Stomach (tissue), 9 donors: ENCODE results near the gene DMC1. TPM values are rescaled to one million over a fixed set of nuclear protein-coding genes. Genes with fewer than 3 reads are reported as not detected.

Source experiments
- DNase-seq, 2 donors: peaks; one replicate each; pipeline versions ENCODE4 v3.0.0 to v3.0.0-alpha.2; 2013 to 2019
- H3K27ac ChIP-seq, 5 donors: fragments of 200-600 bp in 4 of 5; sonication (generic) in 4 of 5; one replicate each; pipeline ENCODE4 v1.5.1; 2013 to 2019; ENCODE audit warnings: mild to moderate bottlenecking in 1 of 5, moderate library complexity in 1 of 5
- H3K27me3 ChIP-seq, 3 donors: fragments of 200-600 bp; sonication (generic); one replicate each; pipeline ENCODE4 v1.5.1; 2017 to 2019; ENCODE audit warnings: mixed run types in 1 of 3
- H3K36me3 ChIP-seq, 4 donors: fragments of 200-600 bp; sonication (generic); 1 replicate in 3 of 4; 2 replicates in 1 of 4; pipeline ENCODE4 v1.5.1; 2016 to 2019
- H3K4me1 ChIP-seq, 4 donors: fragments of 200-600 bp; sonication (generic); one replicate each; pipeline ENCODE4 v1.5.1; 2016 to 2019
- H3K4me3 ChIP-seq, 4 donors: fragments of 200-600 bp; sonication (generic) in 3 of 4; one replicate each; pipeline ENCODE4 v1.5.1; 2016 to 2019; ENCODE audit warnings: mild to moderate bottlenecking in 1 of 4
- H3K9me3 ChIP-seq, 4 donors: fragments of 200-600 bp; sonication (generic); one replicate each; pipeline ENCODE4 v1.5.1; 2016 to 2019
- EP300 ChIP-seq: sonication (generic); formaldehyde crosslinking; IDR thresholded peaks from one replicate; pipeline ENCODE4 v1.6.1; 2017; ENCODE audit warnings: antibody characterized with exemption
- POLR2A ChIP-seq, 4 donors: fragments of 450-650 bp; IDR thresholded peaks; one replicate each; pipeline ENCODE4 v1.6.1; 2016; ENCODE audit warnings: antibody characterized with exemption in 4 of 4, control low read depth in 2 of 4, mild to moderate bottlenecking in 1 of 4, moderate library complexity in 1 of 4
- POLR2AphosphoS5 ChIP-seq, 3 donors: sonication (generic); formaldehyde crosslinking; IDR thresholded peaks; one replicate each; pipeline ENCODE4 v1.6.1; 2016; ENCODE audit warnings: antibody characterized with exemption in 3 of 3
- WGBS, 5 donors: extraction: QIAGEN DNeasy Blood & Tissue Kit in 3 of 5; methylation state at CpG; one replicate each; pipeline versions ENCODE4 v1.1.5 to v1.1.7; 2013 to 2018; 5-methylcytosine and 5-hydroxymethylcytosine counted together
- intact Hi-C: fragments of 100-400 bp; cut with DNase I; formaldehyde crosslinking; loops from one replicate; pipeline ENCODE4 v1.15.1; 2023; ENCODE audit warnings: low total_unique reads
- polyA plus RNA-seq, 3 donors: library from polyadenylated mRNA; stranded (reverse); fragments of 200-250 nt; gene quantifications; one replicate each; pipeline ENCODE4 v1.2.3, GENCODE V29; 2013
- total RNA-seq, 5 donors: library from RNA; depleted of rRNA; stranded (reverse); fragments of >200 nt; gene quantifications; one replicate each; pipeline versions ENCODE4 v1.1.0 to v1.2.3, GENCODE V29; 2014 to 2016
- TF ChIP-seq, protein P1 (sequence below), 7 experiments: fragments of 450-650 bp in 4 of 7; fragments of 200-600 bp in 3 of 7; sonication (generic) in 3 of 7; IDR thresholded peaks; one replicate each; pipeline ENCODE4 v1.5.1; 2016 to 2019; ENCODE audit warnings: antibody characterized with exemption in 7 of 7, control low read depth in 2 of 7, mild to moderate bottlenecking in 1 of 7
- donor health status: healthy with polysubstance abuse.
- donor health status: Bipolar disorder and iron deficiency.
- donor health status: healthy.

DMC1 gene
- total and polyA plus RNA-seq, 8 donors = 0.37 to 10.1 (median 0.45) TPM; not detected in 4

DNA sequence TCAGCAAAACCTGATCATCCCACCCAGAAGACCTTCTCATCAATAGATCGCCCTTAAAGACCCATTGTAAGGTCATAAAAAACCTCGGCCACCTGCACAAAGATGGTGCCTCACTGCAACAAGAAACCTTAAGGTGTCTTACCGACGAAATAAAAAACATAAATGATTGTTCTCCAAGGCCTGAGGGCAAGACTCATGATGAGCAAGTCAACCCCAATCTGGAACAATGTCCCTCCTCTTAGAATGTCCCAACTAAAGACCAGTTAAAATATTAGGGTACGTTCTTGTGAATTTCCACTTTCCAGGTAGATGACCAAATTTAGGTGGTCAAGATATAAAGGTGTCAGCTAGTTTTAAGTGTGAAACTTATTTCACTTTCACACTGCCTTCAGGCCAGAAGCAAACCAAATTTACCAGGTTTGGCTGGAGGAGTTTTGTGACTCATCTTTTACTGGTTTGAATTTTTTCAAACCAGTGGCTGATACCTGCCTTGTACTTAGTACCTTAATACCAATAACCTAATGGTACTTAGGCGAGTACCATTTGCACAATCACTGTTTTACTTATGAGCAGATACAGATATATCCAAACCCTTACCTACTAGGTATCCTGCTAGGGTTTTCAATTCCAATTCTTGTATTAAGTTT lies 87.2 kb downstream of the DMC1 start:
- TF ChIP-seq, protein P1, sequence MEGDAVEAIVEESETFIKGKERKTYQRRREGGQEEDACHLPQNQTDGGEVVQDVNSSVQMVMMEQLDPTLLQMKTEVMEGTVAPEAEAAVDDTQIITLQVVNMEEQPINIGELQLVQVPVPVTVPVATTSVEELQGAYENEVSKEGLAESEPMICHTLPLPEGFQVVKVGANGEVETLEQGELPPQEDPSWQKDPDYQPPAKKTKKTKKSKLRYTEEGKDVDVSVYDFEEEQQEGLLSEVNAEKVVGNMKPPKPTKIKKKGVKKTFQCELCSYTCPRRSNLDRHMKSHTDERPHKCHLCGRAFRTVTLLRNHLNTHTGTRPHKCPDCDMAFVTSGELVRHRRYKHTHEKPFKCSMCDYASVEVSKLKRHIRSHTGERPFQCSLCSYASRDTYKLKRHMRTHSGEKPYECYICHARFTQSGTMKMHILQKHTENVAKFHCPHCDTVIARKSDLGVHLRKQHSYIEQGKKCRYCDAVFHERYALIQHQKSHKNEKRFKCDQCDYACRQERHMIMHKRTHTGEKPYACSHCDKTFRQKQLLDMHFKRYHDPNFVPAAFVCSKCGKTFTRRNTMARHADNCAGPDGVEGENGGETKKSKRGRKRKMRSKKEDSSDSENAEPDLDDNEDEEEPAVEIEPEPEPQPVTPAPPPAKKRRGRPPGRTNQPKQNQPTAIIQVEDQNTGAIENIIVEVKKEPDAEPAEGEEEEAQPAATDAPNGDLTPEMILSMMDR (IDR thresholded peaks at IDR 0.05) = no peak
- TF ChIP-seq EP300 = no peak
- no peak for TF ChIP-seq POLR2A (IDR thresholded peaks at IDR 0.05)
- no peak for TF ChIP-seq POLR2AphosphoS5 (IDR thresholded peaks at IDR 0.05)
- Histone ChIP-seq H3K9me3 (no peaks in the 10 kb centered on the region), H3K4me1 (peaks cover 0 to 16% (median 3%) of the 10 kb centered on the region in 4 donors), H3K36me3 (peaks cover 67 to 95% (median 82%) of the 10 kb centered on the region in 4 donors), H3K4me3 (no peak overlapping the region), H3K27ac (no peak overlapping the region), H3K27me3 (no peaks in the 10 kb centered on the region)
- no peak for DNase-seq
- 93 to 97% (median 95%) methylated on average over 6 of the region's 6 CpGs for WGBS, 5 donors
- intact Hi-C loops = no loop called here

DNA sequence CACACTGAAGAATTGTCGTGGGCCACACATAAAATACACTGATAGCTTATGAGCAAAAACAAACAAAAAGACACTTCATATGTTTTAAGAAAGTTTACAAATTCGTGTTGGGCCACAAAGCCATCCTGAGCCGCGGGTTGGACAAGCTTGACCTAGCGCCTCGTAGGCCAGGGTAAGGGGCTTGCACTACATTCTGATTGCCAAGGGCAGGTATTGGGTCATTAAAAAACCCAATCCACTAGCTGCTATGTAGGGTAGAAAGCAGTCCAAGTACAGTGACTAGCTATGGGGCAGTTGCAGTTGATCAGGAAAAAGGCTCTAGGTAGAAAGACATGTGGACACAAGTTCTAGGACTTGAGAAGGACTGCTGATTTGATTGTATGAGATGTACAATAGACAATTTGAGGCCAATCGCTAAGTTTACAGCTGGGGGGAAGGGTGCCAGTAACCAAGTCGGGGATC lies 88.1 kb downstream of the DMC1 start:
- peaks cover 0 to 8% (median 0%) of the 10 kb centered on the region in 4 donors for H3K4me1 ChIP-seq
- H3K27ac ChIP-seq = no peak overlapping the region
- WGBS, 5 donors = 83 to 88% (median 86%) methylated on average over 8 of the region's 8 CpGs
- TF ChIP-seq, protein P1 (IDR thresholded peaks at IDR 0.05) = no peak
- TF ChIP-seq POLR2AphosphoS5 (IDR thresholded peaks at IDR 0.05) (no peak), POLR2A (IDR thresholded peaks at IDR 0.05) (no peak), EP300 (no peak)
- H3K36me3 ChIP-seq = peaks cover 58 to 89% (median 73%) of the 10 kb centered on the region in 4 donors
- no peaks in the 10 kb centered on the region for H3K27me3 ChIP-seq
- no peaks in the 10 kb centered on the region for H3K9me3 ChIP-seq
- DNase-seq = no peak
- H3K4me3 ChIP-seq = no peak overlapping the region
- intact Hi-C loops = no loop called here

DNA sequence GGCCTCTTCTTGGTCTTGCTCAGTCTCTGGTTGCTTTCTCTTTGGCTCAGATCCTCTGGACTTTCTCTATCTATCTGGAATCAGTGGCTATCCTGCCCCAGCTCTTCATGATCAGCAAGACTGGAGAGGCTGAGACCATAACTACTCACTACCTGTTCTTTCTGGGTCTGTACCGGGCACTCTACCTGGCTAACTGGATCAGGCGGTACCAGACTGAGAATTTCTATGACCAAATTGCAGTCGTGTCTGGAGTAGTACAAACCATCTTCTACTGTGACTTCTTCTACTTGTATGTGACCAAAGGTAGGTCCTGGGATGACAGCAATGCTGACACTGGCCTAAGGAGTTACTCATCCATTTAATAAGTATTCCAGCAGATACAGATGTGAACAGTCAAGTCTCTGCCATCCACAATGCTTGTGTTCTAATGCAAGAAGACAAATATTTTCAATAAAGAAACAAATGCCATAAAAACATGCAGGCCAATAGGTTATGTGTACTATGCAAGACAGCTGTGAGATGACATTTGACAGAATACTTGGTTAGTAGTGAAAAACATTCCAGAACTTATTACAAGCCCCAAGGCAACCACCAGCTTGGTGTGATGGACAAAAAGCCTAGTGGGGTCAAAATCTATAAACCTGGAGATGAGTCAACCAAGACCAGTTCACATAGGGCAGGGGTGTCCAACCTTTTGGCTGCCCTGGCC lies 88.7 kb downstream of the DMC1 start:
- Histone ChIP-seq H3K36me3 (peaks cover 52 to 84% (median 69%) of the 10 kb centered on the region in 4 donors), H3K4me3 (no peak overlapping the region), H3K9me3 (no peaks in the 10 kb centered on the region), H3K4me1 (peaks cover 0 to 6% (median 0%) of the 10 kb centered on the region in 4 donors), H3K27ac (peak overlapping the region in 1 of 5 donors; percentile 35), H3K27me3 (no peaks in the 10 kb centered on the region)
- intact Hi-C loops = no loop called here
- no peak for TF ChIP-seq POLR2A (IDR thresholded peaks at IDR 0.05)
- TF ChIP-seq, protein P1 (IDR thresholded peaks at IDR 0.05) = no peak
- TF ChIP-seq POLR2AphosphoS5 (IDR thresholded peaks at IDR 0.05) = no peak
- TF ChIP-seq EP300 = no peak
- 82 to 89% (median 89%) methylated on average over 3 of the region's 3 CpGs for WGBS, 5 donors
- DNase-seq = no peak

DNA sequence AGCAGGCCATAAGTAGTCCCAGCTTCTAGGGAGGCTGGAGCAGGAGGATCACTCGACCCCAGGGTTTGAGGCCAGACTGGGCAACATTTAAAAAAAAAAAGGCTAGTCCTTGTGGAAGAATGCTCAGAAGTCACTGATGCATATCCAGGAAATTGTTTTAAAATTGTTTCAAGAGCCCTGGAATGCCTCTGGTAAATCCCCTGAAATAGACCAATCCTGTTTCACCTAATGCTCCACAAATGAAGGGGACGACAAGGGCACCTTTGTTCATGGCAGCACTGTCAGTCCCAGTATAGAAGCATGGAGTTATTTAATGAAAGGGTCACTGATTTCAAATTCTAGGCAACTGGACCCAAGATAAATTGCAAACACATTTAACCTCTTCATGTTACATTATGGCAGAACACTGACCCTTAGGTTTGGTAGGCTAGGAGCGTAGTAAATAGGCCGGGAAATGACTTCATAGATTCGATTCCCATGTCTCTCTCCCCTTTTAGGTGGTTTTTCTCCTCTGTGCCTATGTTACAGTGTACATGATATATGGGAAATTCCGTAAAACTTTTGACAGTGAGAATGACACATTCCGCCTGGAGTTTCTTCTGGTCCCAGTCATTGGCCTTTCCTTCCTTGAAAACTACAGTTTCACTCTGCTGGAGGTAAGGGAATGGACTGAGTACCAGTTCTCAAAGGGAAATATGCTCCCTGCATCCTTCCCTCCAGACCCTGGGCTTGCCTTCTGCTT lies 90.7 kb downstream of the DMC1 start:
- Histone ChIP-seq H3K9me3 (no peaks in the 10 kb centered on the region), H3K27ac (no peak overlapping the region), H3K27me3 (no peaks in the 10 kb centered on the region), H3K4me3 (no peak overlapping the region), H3K4me1 (no peaks in the 10 kb centered on the region), H3K36me3 (peaks cover 33 to 63% (median 49%) of the 10 kb centered on the region in 4 donors)
- WGBS, 5 donors = 74 to 85% (median 78%) methylated on average over 7 of the region's 7 CpGs
- intact Hi-C loops = no loop called here
- no peak for TF ChIP-seq EP300
- TF ChIP-seq POLR2A (IDR thresholded peaks at IDR 0.05) = no peak
- no peak for TF ChIP-seq POLR2AphosphoS5 (IDR thresholded peaks at IDR 0.05)
- TF ChIP-seq, protein P1 (IDR thresholded peaks at IDR 0.05) = no peak
- DNase-seq = no peak
